Central memory CD4-positive, alpha-beta T cell (primary cell): ENCODE measurements around the gene SAG.

ENCODE experiments used
- DNase-seq: peaks from one replicate; pipeline ENCODE4 v3.0.0; 2022

SAG gene

DNA sequence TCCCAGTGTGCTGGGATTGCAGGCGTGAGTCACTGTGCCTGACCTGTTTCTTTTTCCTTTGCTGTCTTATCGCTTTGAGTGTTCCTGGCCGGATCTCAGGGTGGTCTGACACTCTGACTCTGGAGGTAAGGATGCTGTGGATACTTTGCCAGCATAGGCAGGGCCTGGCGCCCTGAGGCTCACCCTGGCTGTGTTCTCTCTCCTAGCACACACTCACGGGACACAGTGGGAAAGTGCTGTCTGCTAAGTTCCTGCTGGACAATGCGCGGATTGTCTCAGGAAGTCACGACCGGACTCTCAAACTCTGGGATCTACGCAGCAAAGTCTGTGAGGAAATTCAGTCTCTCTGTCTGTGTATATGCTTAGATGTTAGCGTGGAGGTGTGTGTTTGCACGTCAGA is 18.0 kb upstream of the SAG start:
- DNase-seq: no peak

GRCh38 chr2:233290051-233290845 is 17.4 kb upstream of the SAG start:
- no peak for DNase-seq

- DNase-seq: no peak
Observed at GRCh38 chr2:233295891-233296290, 11.7 kb upstream of the SAG start.

GRCh38 chr2:233297076-233297475 is 10.5 kb upstream of the SAG start:
- DNase-seq: no peak

- DNase-seq: no peak
Observed at GRCh38 chr2:233300401-233300800, 7.2 kb upstream of the SAG start.

DNA sequence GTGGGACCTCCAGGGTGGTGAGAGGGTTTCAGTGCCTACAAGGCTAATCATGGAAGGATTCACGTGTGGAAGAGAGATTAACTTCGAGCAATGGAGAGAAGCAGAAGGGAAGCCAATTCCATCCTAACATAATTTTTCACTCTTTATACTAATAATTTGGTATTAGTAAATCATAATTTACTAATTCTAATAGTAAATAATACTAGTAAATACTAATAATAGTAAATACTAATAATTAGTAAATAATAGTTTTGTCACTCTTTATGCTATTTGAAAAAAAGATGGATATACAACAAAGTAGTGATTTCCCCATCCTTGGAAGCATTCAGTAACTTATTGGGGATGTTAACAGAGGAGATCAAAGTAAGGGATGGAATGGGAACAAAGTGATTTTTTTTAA is 6.4 kb upstream of the SAG start:
- DNase-seq: no peak

DNA sequence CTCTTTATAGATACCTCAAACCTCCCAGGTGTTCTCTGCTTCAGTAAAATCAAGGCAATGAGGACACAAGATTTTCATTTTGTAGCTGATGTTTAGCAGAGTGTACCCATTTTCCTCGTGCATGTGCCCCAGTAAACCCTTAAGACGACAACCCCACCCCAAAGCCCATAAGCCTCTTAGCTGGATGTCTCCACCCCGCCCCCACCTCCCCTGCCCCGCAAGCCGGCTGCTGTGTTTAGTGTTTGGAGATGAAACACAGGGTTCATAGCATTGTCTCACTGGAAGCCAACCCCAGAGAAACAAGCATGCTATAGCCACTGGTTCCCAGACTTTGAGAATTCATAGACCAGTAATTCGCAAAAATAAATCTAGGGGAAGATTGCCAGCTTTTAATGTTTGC is 5.8 kb upstream of the SAG start:
- DNase-seq: no peak

DNA sequence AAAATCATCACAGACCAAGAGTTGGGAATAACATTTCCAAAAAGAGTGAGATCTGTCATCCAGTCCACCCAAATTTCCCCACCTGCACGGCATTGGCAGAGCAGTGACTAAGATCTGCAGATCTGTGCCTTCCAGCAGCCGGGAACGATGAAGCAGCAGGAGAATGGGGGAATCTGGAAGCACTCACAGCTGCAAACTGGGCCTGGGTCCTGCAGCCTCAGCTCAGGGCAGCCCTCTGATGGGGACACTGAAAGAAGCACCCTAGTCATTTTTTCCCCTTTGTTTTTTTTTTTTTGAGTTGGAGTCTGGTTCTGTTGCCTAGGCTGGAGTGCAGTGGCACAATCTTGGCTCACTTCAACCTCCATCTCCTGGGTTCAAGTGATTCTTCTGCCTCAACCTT is 4.4 kb upstream of the SAG start:
- no peak for DNase-seq

DNA sequence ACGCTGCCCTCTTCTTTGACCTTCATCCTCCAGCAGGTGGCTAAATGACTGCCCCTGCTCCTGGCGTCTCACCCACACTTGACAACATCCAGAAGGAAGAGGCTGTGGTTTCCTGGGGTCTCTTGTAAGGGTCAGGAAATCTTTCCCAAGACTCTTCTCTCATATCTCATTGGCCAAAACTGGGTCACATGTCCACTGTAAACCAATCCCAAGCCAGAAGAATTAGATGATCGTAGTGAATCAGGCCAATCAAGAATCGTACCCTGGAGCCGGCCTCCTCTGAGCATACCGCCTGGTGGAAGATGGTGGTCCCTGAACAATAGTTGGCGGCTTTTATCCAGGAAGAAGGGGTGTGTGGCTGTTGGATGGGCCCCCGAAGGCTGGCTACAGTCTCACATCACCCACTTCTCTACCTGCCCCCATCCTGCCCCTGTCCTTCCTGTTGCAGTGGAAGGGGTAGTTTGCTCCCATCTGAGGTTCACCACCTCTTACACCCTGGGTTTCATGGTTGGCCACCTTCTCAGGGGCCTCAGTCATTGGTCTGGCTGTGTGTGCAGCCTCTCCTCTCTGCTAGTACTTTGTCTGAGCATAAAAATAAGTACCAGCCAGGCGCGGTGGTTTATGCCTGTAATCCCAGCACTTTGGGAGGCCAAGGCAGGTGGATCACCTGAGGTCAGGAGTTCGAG is 3.8 kb downstream of the SAG start:
- no peak for DNase-seq

GRCh38 chr2:233312874-233313273 is 5.3 kb downstream of the SAG start:
- no peak for DNase-seq

GRCh38 chr2:233314180-233314925 is 6.7 kb downstream of the SAG start:
- DNase-seq: no peak

DNA sequence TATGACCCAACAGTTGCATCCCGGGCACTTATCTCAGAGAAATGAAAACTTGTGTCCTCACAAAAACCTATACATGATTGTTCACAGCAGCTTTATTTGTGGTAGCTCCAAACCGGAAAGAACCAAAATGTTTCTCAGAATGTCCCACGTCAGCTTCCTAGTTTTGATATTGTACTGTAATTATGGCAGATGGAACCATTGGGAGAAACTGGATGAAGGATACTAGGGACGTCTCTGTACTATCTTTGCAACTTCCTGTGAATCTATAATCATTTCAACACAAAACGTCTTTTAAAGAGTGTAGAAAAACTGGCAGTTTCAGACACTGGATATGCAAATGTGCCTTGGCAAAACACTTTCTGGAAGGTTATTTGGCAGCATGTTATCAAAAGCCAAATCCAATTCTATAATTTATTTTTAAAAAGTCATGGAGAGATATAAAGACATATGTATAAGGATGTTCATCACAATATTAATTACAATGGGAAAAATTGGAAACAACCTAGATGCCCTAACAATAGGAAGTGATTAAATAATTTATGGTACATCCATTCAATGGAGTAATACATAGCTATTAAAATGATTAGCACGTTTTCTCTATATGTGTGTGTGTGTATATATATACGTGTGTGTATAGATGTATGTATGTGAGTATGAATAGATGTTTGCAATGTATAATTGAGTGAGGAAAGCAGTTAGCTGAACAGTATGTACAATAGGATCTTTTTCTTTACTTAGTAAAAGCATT is 9.8 kb downstream of the SAG start:
- DNase-seq: no peak

DNA sequence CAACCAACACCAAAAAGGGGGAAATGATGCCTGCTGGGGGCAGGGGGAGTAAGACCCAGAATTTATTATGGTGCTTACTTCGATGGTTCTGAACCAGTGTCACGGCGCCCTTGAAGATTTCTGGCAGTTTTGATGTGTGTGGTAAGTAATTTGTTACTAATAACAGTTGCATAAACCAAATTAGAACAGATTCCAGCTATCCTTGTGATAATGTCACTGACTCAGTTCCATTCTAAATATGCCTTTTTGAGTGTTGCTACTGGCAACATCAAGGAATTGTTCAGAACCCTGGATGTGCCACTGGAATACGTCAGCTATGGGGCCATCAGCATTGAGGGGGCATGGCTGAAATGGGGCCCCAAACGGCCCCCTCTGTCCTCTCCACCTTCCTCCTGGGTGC is 11.6 kb downstream of the SAG start:
- no peak for DNase-seq

GRCh38 chr2:233320470-233320869 is 12.9 kb downstream of the SAG start:
- DNase-seq: no peak

DNA sequence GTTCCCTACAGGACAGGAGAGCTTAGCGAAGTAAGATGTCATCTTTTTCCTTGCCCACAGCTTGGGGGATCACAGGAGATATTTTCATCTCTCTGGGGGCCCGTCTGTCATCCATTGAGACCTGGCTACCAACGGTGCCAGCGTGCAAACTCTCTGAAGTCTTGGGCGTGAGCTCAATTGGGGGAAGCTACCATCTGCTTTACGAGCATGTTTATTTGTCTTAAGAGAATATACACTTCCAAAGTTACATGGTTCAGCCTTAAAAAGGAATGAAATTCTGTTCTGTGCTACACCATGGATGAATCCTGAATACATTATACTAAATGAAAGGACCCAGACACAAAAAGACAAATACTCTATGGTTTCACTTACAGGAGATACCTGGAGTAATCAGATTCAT is 13.6 kb downstream of the SAG start:
- no peak for DNase-seq

DNA sequence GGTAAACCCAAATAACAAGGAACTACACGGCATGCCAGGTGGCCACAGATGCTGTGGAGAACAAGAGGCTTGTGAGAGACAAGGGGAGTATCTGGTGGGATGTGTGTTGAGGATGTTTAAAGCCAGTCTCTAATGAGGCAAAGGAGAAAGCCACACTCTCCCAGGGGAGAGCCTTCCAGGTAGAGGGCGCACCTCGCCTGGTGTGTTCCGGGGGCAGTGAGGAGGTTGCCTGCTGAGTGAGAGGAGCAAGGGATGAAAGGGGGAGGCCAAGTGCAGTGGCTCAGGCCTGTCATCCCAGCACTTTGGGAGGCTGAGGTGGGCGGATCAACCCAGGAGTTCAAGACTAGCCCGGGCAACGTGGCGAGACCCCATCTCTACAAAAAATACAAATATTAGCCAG is 16.2 kb downstream of the SAG start:
- DNase-seq: no peak

GRCh38 chr2:233325256-233325655 is 17.6 kb downstream of the SAG start:
- no peak for DNase-seq

- no peak for DNase-seq
Observed at GRCh38 chr2:233325814-233326213, 18.2 kb downstream of the SAG start.

DNA sequence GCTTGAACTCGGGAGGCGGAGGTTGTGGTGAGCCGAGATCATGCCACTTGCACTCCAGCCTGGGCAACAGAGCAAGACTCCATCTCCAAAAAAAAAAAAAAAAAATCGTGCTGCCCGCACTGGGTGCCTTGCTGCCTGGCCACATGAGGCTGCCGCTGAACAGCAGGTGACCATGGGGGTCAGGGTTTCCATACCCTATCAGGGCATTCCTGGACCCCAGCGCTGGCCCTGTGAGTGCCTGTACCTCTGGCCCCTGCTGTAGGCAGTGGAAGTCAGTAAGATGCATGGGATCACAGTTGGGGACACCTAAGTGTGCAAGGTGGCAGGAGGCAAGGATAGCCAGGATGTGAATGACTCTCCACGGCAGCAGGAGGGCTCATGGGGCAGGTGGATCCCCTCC is 18.9 kb downstream of the SAG start:
- no peak for DNase-seq

DNA sequence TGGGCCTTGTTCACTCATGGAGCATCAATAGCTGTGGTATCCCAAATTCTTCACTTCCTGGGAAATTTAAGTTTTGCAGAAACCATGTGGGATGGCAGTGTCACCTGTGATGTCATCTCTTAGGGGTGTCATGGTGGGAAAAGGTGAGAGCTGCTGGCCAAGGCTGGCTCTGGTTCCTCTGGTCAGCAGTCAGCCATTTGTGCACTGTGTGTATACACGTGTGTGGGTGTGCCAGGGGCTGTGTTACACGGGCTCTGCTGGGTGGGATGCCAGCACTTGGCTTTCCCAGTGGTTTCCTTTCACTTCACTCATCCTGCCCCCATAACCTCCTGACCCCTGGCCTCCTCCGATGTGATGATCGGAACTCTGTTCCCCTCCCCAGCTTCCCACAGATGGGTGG is 21.3 kb downstream of the SAG start:
- no peak for DNase-seq

DNA sequence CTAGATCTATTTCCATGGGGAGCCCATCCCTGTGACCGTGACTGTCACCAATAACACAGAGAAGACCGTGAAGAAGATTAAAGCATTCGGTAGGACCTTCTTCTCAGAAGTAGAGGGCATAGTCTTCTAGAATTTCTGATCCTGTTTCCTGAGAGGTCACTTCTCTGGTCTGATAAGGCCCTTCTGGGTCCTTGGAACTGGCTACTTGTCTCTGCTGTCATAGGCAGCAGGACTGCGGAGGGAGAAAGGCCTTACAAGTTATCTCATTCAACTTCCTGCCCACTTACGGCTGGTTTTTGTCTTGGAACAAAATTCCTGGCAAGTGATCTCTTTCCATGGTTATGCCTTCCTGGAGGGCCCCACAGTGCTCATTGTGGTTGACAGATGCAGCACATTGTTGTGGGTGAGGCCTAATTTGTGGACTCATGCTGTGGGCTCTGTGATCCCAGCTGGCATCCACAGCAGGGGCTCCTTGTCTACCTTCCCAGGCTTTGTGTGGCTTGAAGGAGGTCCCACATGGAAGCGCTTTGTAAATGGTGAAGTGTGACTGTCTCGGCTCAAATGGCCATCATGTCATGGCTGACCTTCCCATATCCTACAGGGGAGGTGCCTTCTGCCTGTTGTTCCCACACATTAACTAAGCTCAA is 22.0 kb downstream of the SAG start:
- DNase-seq: no peak

- peak; percentile 88 for DNase-seq
Observed at GRCh38 chr2:233331536-233331935, 23.9 kb downstream of the SAG start.

DNA sequence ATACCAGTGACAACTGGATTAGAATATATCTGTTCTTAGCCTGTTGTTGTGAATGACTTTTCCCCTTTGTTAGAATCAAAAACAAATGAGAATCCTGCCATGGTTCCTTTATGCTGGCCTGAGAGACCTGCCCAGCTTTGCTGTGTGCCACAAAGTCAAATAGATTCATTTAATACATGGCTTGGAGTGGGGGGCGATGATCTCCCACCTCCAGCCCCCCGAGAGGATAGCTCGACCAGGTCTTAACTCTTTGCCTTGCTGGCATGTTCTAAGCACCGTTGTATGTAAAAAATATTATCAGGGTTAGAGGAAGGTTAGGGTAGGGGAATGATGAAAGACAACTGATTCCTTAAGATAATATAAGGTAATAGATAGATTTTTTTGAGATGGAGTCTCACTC is 24.5 kb downstream of the SAG start:
- DNase-seq: no peak
